GM19193 (cell line): ENCODE data around the gene SUPT7L.

Experiments
- POLR2A ChIP-seq: IDR thresholded peaks from 4 replicates; pipeline ENCODE4 v1.6.1; 2011; ENCODE audit not compliant: insufficient read depth, insufficient read length; ENCODE audit errors: extremely low read depth

The SUPT7L gene

DNA sequence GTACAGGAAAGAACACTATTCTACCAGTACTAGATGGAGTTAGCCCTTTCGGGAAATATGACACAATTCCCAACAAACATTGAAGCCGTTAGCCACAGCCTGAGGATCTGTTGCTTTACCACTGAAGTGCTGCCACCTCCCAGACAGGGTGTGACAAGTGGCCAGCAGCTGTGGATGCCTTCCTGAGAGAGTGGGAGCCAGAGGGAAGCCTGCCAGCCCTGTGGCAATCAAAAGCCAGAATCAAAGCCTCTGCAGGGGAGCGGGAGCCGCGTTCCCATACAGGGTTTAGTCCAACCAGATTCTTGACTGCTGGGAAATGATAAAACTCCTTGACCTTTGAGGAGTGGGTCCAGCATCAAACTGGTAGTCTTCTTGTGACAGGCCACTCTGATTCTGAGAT is 38.3 kb upstream of the SUPT7L start:
- no peak for TF ChIP-seq POLR2A

DNA sequence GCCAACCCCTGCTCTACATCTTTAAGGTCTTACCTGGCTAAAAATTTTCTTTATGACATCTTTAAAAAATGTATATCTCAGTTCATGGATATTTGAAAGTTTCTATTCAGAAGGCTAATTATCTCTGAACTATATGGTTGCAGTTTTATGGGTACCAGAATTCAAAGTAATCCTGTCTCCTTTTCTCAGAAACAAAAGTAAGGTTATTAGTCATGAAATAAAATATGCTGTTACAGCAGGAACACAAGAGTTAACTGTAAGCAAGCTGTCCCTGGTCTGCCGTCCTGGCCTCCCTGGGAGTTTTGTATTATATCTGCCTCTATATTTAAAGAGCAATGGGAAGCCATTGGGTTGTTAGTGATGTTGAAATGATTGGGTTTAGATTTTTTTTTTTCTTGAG is 34.2 kb upstream of the SUPT7L start:
- TF ChIP-seq POLR2A = no peak

DNA sequence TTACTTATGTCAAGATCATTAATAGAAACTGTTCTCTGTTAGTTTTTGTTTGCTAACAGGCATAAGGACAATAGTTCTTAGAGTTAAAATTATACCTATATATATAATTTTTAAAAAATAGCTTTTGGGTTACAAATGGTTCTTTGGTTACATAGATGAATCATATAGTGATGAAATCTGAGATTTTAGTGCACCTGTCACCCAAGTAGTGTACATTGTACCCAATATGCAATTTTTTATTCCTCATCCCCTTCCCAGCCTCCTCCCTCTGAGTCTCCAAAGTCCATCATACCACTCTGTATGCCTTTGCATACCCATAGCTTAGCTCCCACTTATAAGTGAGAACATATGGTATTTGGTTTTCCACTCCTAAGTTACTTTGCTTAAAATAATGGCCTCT is 26.6 kb upstream of the SUPT7L start:
- TF ChIP-seq POLR2A = no peak

DNA sequence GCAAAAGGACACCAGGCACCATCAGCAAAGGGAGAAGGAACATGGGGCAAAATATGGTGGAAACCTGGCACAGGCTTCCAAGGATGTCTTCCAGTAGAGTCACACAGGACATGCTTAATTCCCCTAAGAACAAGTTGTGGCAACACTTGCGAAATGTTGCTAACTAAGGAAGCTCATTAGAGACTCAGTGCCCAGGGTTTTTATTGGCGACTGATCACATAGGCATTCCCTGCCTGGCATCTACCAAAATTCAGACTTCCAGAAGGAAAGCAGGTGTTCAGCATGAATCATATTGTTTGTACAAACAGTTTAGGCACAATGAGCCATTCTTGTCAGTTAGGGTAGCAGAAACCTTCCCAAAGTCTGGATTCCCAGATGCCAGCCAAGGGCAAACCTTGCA is 26.0 kb upstream of the SUPT7L start:
- no peak for TF ChIP-seq POLR2A

DNA sequence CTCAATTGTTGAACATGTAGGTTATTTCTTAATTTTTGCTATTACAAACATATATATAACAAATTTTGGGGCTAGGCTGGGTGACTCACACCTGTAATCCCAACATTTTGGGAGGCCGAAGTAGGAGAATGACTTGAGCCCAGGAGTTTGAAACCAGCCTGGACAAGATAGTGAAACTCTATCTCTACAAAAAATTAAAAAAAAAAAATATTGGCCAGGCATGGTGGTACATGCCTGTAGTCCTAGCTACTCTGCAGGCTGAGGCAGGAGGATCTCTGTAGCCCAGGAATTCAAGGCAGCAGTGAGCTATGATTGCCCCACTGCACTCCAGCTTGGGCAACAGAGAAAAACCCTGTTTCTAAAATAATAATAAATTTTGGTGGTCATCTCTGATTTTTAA is 23.8 kb upstream of the SUPT7L start:
- TF ChIP-seq POLR2A = no peak

DNA sequence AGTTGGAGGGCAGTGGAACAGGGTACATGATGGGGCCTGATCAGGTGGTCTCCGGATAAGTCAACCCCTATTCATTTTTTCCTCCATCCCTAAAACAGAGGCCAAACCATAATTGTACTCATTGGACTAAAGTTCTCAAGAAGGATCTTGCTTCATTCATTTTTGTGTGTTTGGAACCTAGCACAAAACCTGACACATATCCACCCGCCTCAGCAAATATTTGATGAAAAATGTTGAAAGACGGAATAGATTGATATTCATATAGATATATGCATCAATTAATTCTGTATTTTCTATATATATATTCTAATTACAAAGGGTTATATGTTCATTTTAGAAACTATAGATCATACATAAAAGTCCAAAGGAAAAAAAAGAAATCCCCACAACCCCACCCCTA is 22.2 kb upstream of the SUPT7L start:
- TF ChIP-seq POLR2A = no peak

DNA sequence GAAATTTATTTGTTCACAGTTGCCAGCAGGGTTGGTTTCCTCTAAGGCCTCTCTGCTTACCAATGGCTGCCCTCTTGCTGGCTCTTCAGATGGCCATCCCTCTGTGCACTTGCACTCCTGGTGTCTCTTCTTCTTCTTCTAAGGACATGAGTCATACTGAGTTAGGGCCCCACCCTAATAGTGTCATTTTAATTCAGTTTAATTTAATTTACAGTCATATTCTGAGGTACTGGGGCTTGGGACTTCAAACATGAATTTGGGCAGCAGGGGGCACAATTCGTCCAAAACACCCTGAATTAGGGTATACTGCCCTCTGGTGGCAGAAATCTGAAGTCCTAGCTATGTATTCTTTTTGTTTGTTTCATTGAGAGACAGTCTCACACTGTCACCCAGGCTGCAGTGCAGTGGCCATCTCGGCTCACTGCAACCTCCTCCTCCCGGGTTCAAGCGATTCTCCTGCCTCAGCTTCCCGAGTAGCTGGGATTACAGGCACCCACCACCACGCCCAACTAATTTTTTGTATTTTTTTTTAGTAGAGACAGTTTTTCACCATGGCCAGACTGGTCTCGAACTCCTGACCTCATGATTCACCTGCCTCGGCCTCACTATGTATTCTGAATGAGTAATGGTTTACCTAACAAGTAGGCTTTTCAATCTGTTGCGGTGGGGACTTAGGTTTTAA is 20.1 kb upstream of the SUPT7L start:
- TF ChIP-seq POLR2A = no peak

DNA sequence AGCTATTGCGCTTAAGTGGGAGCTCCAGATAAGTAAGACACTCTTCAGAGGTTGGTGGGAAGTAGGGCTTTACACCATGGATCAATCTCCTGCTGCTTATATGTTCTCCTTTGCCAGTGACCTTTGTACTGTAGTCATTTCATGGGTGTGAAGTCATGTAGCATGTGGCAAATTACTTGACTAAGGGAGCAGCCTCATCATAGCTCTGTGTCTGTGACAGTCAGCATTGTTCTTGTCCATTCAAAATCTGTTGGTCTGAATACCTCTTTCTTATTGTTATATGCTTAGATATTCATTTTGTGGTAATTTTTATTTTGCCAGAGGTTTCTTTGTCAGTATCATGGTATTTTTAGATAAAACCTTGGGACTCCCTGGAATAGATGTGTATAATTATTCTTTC is 18.4 kb upstream of the SUPT7L start:
- no peak for TF ChIP-seq POLR2A

DNA sequence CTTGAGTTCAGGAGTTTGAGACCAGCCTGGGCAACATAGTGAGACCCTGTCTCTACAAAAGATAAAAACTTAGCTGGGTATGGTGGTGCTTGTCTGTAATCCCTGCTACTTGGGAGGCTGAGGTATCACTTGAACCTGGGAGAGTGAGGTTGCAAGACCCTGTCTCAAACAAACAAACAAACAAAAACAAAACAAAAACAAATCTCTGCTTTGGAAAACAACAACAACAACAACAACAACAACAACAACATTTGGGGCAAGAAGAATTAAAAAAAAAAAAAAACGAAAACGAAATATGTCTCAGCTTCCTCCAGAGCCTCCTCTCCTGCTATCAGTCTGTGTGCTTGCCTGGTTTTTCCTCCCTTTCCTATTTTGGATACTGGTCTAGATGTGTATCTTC is 17.2 kb upstream of the SUPT7L start:
- no peak for TF ChIP-seq POLR2A

DNA sequence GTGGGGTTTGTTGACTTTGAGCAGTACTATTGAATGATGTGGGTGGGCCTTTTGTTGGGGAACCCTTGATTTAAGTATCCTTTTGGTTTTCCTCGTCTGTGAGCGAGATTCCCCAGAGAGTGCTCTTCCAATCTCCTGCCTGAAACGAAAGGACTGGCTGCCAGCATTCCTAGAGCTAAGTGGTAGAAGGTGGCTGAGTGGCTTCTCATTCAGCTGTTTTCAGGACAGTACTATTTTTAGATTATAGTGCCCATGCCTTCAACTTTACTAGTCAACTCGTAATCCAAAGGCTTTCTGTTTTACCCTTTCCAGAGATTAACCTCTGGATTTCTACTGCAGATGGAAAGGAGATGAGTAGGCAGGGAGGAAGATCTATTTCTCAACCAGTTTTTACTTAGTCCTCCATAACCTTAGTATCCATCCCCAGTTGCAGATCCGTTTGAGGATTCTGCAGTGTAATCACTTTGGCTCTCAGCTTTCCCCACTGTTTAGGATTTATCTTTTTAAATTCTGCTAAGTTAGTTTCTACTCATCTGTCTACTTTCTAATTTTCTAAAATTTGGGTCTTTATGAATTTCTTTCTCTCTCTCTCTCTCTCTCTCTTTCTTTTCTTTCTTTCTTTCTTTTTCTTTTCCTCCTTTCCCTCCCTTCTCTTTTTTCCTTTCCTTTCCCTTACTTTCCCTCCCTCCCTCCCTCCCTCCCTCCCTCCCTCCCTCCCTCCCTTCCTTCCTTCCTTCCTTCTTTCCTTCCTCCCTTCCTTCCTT is 9.5 kb upstream of the SUPT7L start:
- no peak for TF ChIP-seq POLR2A

DNA sequence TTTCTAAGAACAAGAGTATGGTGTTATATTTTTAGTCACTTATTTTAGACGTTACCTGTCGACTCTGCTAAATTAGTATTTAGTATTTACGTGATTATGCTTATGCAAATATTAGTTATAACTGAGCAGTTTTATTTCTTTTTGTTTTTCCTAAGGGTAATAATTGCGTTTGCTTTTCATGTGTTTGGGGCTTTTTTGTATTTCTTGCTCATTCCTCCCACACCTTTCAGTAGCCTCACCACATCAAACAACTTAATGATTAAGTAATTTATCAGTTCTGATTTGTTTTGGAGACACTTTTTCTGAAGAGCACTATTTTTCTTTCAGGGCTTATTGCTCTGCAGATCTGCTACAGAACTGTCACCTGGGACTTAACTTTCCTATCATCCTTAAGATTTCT is 7.8 kb upstream of the SUPT7L start:
- TF ChIP-seq POLR2A = no peak

DNA sequence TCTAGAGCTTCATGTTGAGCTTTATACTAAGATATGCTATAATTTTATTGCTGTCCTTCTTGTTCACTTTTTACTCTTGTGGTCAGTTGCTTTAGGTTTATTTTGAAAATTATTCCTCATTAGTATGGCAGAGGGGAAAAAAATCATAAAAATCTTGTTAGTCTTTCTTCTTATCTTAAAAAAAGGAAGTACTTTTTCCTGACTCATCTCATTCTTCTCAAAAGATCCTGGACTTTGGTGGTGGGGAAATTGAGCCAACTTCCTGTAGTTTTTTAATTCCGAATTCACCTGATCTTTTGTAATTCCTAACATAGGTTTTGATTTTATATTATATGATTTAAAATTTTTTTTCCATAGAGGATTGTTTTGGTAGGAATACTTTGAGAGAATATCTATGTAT is 4.0 kb upstream of the SUPT7L start:
- TF ChIP-seq POLR2A = no peak

DNA sequence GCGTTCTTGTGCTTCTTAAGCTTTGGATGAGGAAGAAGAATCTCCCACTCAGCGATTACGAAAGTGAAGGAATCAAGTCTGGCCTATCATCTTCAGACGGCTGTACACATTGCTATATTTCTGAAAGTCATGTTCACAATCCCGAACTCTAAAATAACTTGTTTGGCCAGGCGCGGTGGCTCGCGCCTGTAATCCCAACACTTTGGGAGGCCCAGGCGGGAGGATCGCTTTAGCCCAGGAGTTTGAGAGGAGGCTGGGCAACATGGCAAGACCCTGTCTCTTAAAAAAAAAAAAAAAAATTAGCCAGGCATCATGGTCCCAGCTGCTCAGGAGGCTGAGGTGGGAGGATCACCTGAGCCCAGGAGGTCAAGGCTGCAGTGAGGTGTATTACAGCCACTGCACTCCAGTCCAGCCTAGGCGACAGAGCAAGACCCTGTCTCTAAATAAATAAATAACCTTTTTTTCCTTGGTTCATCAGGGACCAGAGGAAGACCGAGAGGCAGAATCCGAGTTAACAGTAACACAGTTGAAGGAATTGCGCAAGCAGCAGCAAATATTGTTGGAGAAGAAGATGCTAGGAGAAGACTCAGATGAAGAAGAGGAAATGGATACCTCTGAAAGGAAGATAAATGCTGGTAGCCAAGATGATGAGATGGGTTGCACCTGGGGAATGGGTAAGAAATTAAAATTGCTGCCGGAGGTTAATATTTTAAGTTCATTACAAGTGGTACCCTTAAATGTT is 1.4 kb upstream of the SUPT7L start:
- TF ChIP-seq POLR2A = no peak

DNA sequence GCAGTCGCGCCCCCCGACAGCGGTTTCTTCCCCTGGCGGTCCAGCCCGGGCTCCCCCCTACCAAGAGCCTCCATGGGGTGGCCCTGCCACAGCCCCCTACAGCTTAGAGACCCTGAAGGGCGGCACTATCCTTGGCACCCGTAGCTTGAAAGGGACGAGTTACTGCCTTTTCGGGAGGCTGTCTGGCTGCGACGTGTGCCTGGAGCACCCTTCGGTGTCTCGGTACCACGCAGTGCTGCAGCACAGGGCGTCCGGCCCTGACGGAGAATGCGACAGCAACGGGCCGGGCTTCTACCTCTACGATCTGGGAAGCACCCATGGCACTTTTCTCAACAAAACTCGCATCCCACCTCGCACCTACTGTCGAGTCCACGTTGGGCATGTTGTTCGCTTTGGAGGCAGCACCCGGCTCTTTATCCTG is 750 bp upstream of the SUPT7L start:
- no peak for TF ChIP-seq POLR2A

DNA sequence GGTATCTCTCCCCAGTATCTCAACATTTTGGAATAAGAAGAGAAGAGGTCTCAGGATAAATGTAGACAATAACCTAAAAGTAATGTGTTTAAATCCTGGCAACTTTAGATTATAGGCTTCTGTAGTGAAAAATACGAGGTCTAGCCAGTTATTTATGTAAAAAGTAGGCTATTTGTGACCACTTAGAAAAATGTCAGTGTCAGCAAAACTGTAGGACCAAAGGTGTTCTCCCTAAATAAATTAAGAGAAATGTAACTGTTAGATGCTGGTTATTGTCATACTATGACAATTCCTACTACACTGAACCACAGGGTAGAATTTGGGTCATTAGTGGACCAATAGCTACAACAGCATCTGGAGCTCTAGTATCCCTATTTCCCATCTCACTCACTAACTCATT is 2.0 kb downstream of the SUPT7L start:
- no peak for TF ChIP-seq POLR2A
